HG03108 (cell line): ENCODE results near the gene GBE1.
"Not testable (repeated sequence)": the region's sequence is repeated elsewhere in the genome, so short reads cannot be mapped to it uniquely, and the experiment has no call there.

Experiments
- ATAC-seq: cut with Tn5 transposase; IDR thresholded peaks from one replicate; pipeline ENCODE4 v1.9.1; 2021; ENCODE audit warnings: moderate library complexity; ENCODE audit not compliant: unreplicated experiment

The GBE1 gene

GRCh38 chr3:81544385-81544784, 217.1 kb downstream of the GBE1 start:
- ATAC-seq, result no peak

- no peak for ATAC-seq
Measured at GRCh38 chr3:81540787-81541186, 220.7 kb downstream of the GBE1 start.

- ATAC-seq, result no peak
Measured at GRCh38 chr3:81531846-81532245, 229.6 kb downstream of the GBE1 start.

- ATAC-seq, result no peak
Measured at GRCh38 chr3:81531263-81531662, 230.2 kb downstream of the GBE1 start.

- ATAC-seq, result no peak
Measured at GRCh38 chr3:81530180-81530939, 231.1 kb downstream of the GBE1 start.

GRCh38 chr3:81521855-81522254, 239.6 kb downstream of the GBE1 start:
- ATAC-seq, result no peak

- ATAC-seq, result no peak
Measured at GRCh38 chr3:81518945-81519344, 242.5 kb downstream of the GBE1 start.

- no peak for ATAC-seq
Measured at GRCh38 chr3:81516042-81516441, 245.4 kb downstream of the GBE1 start.

- ATAC-seq, result no peak
Measured at GRCh38 chr3:81513591-81513990, 247.9 kb downstream of the GBE1 start.

GRCh38 chr3:81503026-81503425, 258.4 kb downstream of the GBE1 start:
- no peak for ATAC-seq

GRCh38 chr3:81502236-81502635, 259.2 kb downstream of the GBE1 start:
- no peak for ATAC-seq

GRCh38 chr3:81500039-81500438, 261.4 kb downstream of the GBE1 start:
- ATAC-seq, result no peak

GRCh38 chr3:81497572-81498251, 263.7 kb downstream of the GBE1 start:
- no peak for ATAC-seq

GRCh38 chr3:81496407-81497104, 264.9 kb downstream of the GBE1 start:
- no peak for ATAC-seq

GRCh38 chr3:81492471-81492870, 269.0 kb downstream of the GBE1 start:
- not testable (repeated sequence) for ATAC-seq

- no peak for ATAC-seq
Measured at GRCh38 chr3:81492040-81492439, 269.4 kb downstream of the GBE1 start.

- peak; percentile 70 for ATAC-seq
Measured at GRCh38 chr3:81490541-81491288, 270.7 kb downstream of the GBE1 start.

- ATAC-seq, result peak; percentile 99
Measured at GRCh38 chr3:81485444-81485865, 276.0 kb downstream of the GBE1 start.

GRCh38 chr3:81484520-81484919, 276.9 kb downstream of the GBE1 start:
- no peak for ATAC-seq

- ATAC-seq, result no peak
Measured at GRCh38 chr3:81483046-81483445, 278.4 kb downstream of the GBE1 start.

- ATAC-seq, result no peak
Measured at GRCh38 chr3:81477740-81478139, 283.7 kb downstream of the GBE1 start.
